ENCODE measurements around the gene TMEM204.

DNA sequence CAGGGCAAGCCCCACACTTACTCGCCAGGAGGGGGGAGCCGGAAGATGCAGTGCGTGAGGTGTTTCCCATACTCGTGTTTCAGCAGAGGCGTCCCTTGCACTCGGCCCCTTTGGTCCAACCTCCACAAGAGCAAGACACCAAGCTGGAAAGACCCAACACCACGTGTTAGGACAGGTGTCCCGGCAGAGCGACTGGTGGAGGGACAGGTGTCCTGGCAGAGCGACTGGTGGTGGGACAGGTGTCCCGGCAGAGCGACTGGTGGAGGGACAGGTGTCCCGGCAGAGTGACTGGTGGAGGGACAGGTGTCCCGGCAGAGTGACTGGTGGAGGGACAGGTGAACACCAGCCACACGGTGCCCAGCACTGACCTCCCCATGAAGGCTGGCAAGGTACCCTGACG is 59.0 kb downstream of the TMEM204 start:
- TF ChIP-seq POLR2A (IDR thresholded peaks at IDR 0.05; ENCODE audit: low read depth, low read length) (no peak), POLR2AphosphoS5 (IDR thresholded peaks at IDR 0.05; ENCODE audit: low read depth, low read length) (no peak)
